Spleen (tissue), 7 donors: Measurements from ENCODE around the gene STXBP5.

Experiments
- CTCF ChIP-seq, 11 experiments: fragments of 200-600 bp in 7 of 11; fragments of 450-650 bp in 4 of 11; sonication (generic) in 4 of 11; IDR thresholded peaks in 8 of 11; conservative IDR thresholded peaks in 3 of 11; 1 replicate in 7 of 11; 2 replicates in 4 of 11; pipeline versions ENCODE4 v1.4.0 to v1.8.0; 2016 to 2021; ENCODE audit warnings: antibody characterized with exemption in 11 of 11, inconsistent platforms in 4 of 11, mild to moderate bottlenecking in 1 of 11
- POLR2AphosphoS5 ChIP-seq, 3 donors: sonication (generic); formaldehyde crosslinking; IDR thresholded peaks; one replicate each; pipeline ENCODE4 v1.5.1; 2017; ENCODE audit warnings: antibody characterized with exemption in 3 of 3
- donor health status: DM: no; HTN: no; CAD: no; lungs with moderate emphysema.
- donor health status: DM: no; HTN: no; CAD: no.
- donor health status: DM: no; HTN: no; CAD: no.

- TF ChIP-seq CTCF (IDR thresholded peaks at IDR 0.05 in 8 of 11, conservative IDR thresholded peaks at IDR 0.05 in 3 of 11) (no peak), POLR2AphosphoS5 (IDR thresholded peaks at IDR 0.05) (no peak)
Measured at GRCh38 chr6:147366290-147366689, 162.1 kb downstream of the STXBP5 start.
